ENCODE data around the gene MORC2. TPM values are rescaled to one million over a fixed set of nuclear protein-coding genes. Genes with fewer than 3 reads are reported as not detected.

Gene MORC2
- total and polyA plus RNA-seq, 12 donors = 13.9 to 60.1 (median 18.6) TPM

DNA sequence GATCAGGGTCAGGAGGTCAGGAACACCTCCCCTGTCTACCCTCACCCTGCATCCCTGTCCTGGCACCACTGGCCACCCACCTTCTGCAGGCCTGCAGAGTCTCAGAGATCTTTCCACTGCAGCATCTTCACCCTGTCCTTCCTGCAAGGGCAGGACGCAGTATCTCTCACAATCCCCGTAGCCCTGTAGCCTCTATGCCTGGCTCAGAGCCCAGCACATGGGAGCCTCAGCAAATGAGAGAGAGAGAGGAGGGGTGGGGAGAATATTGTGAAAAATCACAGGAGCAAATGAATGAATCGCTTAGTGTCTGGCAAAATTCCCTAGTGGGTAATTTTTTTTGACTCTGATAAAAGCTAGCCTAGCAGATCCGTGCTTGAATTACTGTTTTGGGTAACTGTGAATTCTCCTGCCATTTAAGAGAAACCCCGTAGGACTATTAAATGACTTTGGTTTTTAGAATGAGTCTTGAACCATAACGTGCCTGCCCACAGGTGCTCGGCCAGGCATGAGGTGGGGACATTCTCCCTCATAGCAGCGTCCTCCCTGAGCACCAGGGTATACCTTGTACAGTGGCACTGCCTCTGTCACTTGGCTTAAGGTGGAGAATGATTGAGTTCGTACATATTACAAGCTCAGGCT is 91.5 kb downstream of the MORC2 start:
- peak; percentile 59 to 90 (median 87) for DNase-seq
- Histone ChIP-seq H3K27me3 (no peaks in the 10 kb centered on the region), H3K9me3 (replicated peaks in 1 of 3) (no peaks in the 10 kb centered on the region), H3K4me1 (replicated peaks in 1 of 2) (peaks cover 18 to 44% of the 10 kb centered on the region in 2 donors), H3K27ac (peak overlapping the region in 3 of 5 donors; percentile 21 to 76 (median 55)), H3K4me3 (no peak overlapping the region), H3K36me3 (replicated peaks in 1 of 2) (no peaks in the 10 kb centered on the region)
- WGBS, 4 donors = 36 to 44% (median 41%) methylated on average over 8 to 9 of the region's 9 CpGs
- intact Hi-C loops (cut with DNase I) = no loop called here
- TF ChIP-seq POLR2A (IDR thresholded peaks at IDR 0.05) (peak in 1 of 2 donors; percentile 24), CTCF (IDR thresholded peaks at IDR 0.05) (no peak)

DNA sequence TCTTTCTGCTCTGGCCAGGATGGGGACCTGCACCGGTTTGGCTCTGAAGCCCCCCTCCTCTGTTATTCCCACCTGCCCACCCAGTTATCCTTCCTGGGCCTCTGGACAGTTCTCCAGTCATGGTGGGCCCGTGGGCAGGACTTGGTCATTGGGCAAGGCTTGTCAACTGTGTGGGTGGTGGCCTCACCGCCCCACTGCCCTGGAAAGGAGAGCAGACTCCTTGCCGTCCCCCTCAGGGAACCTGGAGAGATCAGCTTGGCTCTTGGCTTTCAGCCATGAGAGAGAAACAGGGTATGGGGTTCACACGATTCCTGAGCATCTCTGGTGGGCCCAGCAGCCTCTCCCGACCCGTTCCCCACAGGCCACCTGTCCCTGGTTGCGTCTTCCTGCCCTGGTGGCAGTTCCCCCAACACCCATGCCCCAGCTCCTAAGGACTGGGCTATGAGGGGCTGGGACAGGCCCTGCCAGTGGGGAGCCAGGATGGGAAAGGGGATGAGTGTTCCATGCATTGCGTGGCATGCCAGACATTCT is 92.3 kb downstream of the MORC2 start:
- Histone ChIP-seq H3K27me3 (no peaks in the 10 kb centered on the region), H3K27ac (peak overlapping the region in 3 of 5 donors; percentile 55 to 76 (median 68)), H3K4me3 (no peak overlapping the region), H3K9me3 (replicated peaks in 1 of 3) (no peaks in the 10 kb centered on the region), H3K36me3 (replicated peaks in 1 of 2) (no peaks in the 10 kb centered on the region), H3K4me1 (replicated peaks in 1 of 2) (peaks cover 10 to 36% of the 10 kb centered on the region in 2 donors)
- TF ChIP-seq POLR2A (IDR thresholded peaks at IDR 0.05) (no peak), CTCF (IDR thresholded peaks at IDR 0.05) (no peak)
- WGBS, 4 donors = 81 to 96% (median 93%) methylated on average over 6 to 9 of the region's 9 CpGs
- peak in 1 of 7 donors; percentile 17 for DNase-seq
- intact Hi-C loops (cut with DNase I) = no loop called here

GRCh38 chr22:30875481-30876215 is 92.9 kb downstream of the MORC2 start:
- Histone ChIP-seq H3K27ac (peak overlapping the region in 3 of 5 donors; percentile 55 to 76 (median 68)), H3K4me1 (replicated peaks in 1 of 2) (peaks cover 8 to 33% of the 10 kb centered on the region in 2 donors), H3K36me3 (replicated peaks in 1 of 2) (no peaks in the 10 kb centered on the region), H3K27me3 (no peaks in the 10 kb centered on the region), H3K4me3 (no peak overlapping the region), H3K9me3 (replicated peaks in 1 of 3) (no peaks in the 10 kb centered on the region)
- TF ChIP-seq POLR2A (IDR thresholded peaks at IDR 0.05) (peak in 1 of 2 donors; percentile 44), CTCF (IDR thresholded peaks at IDR 0.05) (no peak)
- peak; percentile 75 to 97 (median 89) for DNase-seq
- 51 to 69% (median 64%) methylated on average over 2 to 17 of the region's 17 CpGs for WGBS, 4 donors
- intact Hi-C loops (cut with DNase I) = no loop called here

Small RNA genes within 50 kb of the gene (small RNA-seq; reads per million reads assigned to genes)
- gene RF01892 = 0 reads per million in 2 donors

Other genes starting within 250 kb of the MORC2 start
- 10 to 100 TPM; 33.3 to 90.5 (median 55.0) TPM for gene TUG1, start 491 bp upstream of the MORC2 start, total RNA-seq
- 10 to 100 TPM; 46.7 to 66.4 (median 47.0) TPM for gene TUG1, start 491 bp upstream of the MORC2 start, polyA plus RNA-seq
- 100 to 1,000 TPM in 4 of 9 donors, 10 to 100 TPM in 5; 13.0 to 115 (median 99.5) TPM for gene SMTN, start 112.5 kb upstream of the MORC2 start, total RNA-seq
- gene SMTN, start 112.5 kb upstream of the MORC2 start, polyA plus RNA-seq = 100 to 1,000 TPM in 1 of 3 donors, 10 to 100 TPM in 1, 1 to 10 TPM in 1; 4.6 to 155 (median 58.6) TPM
- 100 to 1,000 TPM in 6 of 9 donors, 10 to 100 TPM in 2, 1 to 10 TPM in 1; 6.6 to 546 (median 108) TPM for gene SELENOM, start 138.8 kb upstream of the MORC2 start, total RNA-seq
- gene SELENOM, start 138.8 kb upstream of the MORC2 start, polyA plus RNA-seq = 100 to 1,000 TPM in 2 of 3 donors, 10 to 100 TPM in 1; 22.9 to 208 (median 134) TPM
- 1 to 10 TPM in 7 of 9 donors, under 1 TPM in 2; 0.48 to 8.1 (median 2.4) TPM for gene INPP5J, start 154.2 kb upstream of the MORC2 start, total RNA-seq
- gene INPP5J, start 154.2 kb upstream of the MORC2 start, polyA plus RNA-seq = 1 to 10 TPM in 2 of 3 donors, under 1 TPM in 1; 0.48 to 5.8 (median 2.1) TPM
- not detected for gene PLA2G3, start 171.7 kb upstream of the MORC2 start, total RNA-seq
- gene PLA2G3, start 171.7 kb upstream of the MORC2 start, polyA plus RNA-seq = under 1 TPM in 1 of 3 donors, not detected in 2; 0.09 TPM
- 10 to 100 TPM; 15.9 to 45.5 (median 34.3) TPM for gene RNF185, start 191.4 kb upstream of the MORC2 start, total RNA-seq
- 10 to 100 TPM; 16.0 to 41.7 (median 16.4) TPM for gene RNF185, start 191.4 kb upstream of the MORC2 start, polyA plus RNA-seq
- 10 to 100 TPM; 16.9 to 36.1 (median 24.3) TPM for gene LIMK2, start 243.5 kb upstream of the MORC2 start, total RNA-seq
- 10 to 100 TPM; 12.6 to 18.7 (median 14.9) TPM for gene LIMK2, start 243.5 kb upstream of the MORC2 start, polyA plus RNA-seq

All from adrenal gland (tissue), 12 donors.